Breast epithelium (tissue), 4 donors: ENCODE data around the gene OXLD1. TPM values are rescaled to one million over a fixed set of nuclear protein-coding genes. Genes with fewer than 3 reads are reported as not detected.

ENCODE experiments used
- DNase-seq, 2 donors: peaks; one replicate each; pipeline ENCODE4 v3.0.0-alpha.2; 2019; ENCODE audit warnings: low spot score in 2 of 2
- H3K27ac ChIP-seq, 2 donors: fragments of 200-600 bp; sonication (generic) in 1 of 2; one replicate each; pipeline ENCODE4 v1.5.1; 2016 to 2019; ENCODE audit warnings: mild to moderate bottlenecking in 1 of 2
- H3K27me3 ChIP-seq, 2 donors: fragments of 200-600 bp; sonication (generic) in 1 of 2; one replicate each; pipeline versions ENCODE4 v1.5.1 to v1.6.0; 2017 to 2019; ENCODE audit warnings: control low read depth in 1 of 2, mild to moderate bottlenecking in 1 of 2
- H3K36me3 ChIP-seq: fragments of 200-600 bp; one replicate; pipeline ENCODE4 v1.5.1; 2019
- H3K4me1 ChIP-seq, 2 donors: fragments of 200-600 bp; sonication (generic); one replicate each; pipeline ENCODE4 v1.5.1; 2016 to 2019; ENCODE audit warnings: control low read depth in 1 of 2
- H3K4me3 ChIP-seq, 3 donors: fragments of 200-600 bp; sonication (generic); 1 replicate in 2 of 3; 2 replicates in 1 of 3; pipeline ENCODE4 v1.5.1; 2016 to 2019; ENCODE audit warnings: mild to moderate bottlenecking in 3 of 3, moderate library complexity in 2 of 3
- H3K9me3 ChIP-seq, 2 donors: fragments of 200-600 bp; sonication (generic) in 1 of 2; one replicate each; pipeline ENCODE4 v1.5.1; 2016 to 2019; ENCODE audit warnings: control low read depth in 1 of 2
- POLR2A ChIP-seq: fragments of 450-650 bp; IDR thresholded peaks from one replicate; pipeline ENCODE4 v1.6.1; 2016; ENCODE audit warnings: antibody characterized with exemption, mild to moderate bottlenecking, moderate library complexity
- POLR2AphosphoS5 ChIP-seq, 3 donors: sonication (generic); formaldehyde crosslinking; IDR thresholded peaks; one replicate each; pipeline ENCODE4 v1.6.1; 2017; ENCODE audit warnings: antibody characterized with exemption in 3 of 3
- intact Hi-C: fragments of 100-400 bp; cut with DNase I; formaldehyde crosslinking; loops from one replicate; pipeline ENCODE4 v1.15.1; 2023; ENCODE audit warnings: low total_unique reads
- total RNA-seq, 3 donors: library from RNA; depleted of rRNA; stranded (reverse); fragments of >200 nt; gene quantifications; one replicate each; pipeline ENCODE4 v1.1.0, GENCODE V29; 2016
- TF ChIP-seq, protein P1 (sequence below), 3 donors: fragments of 450-650 bp; IDR thresholded peaks; one replicate each; pipeline ENCODE4 v1.5.1; 2016 to 2017; ENCODE audit warnings: antibody characterized with exemption in 3 of 3, mild to moderate bottlenecking in 3 of 3, moderate library complexity in 3 of 3

Gene OXLD1
- total RNA-seq, 3 donors from 2014 or later = 34.4 to 43.6 (median 42.6) TPM

DNA sequence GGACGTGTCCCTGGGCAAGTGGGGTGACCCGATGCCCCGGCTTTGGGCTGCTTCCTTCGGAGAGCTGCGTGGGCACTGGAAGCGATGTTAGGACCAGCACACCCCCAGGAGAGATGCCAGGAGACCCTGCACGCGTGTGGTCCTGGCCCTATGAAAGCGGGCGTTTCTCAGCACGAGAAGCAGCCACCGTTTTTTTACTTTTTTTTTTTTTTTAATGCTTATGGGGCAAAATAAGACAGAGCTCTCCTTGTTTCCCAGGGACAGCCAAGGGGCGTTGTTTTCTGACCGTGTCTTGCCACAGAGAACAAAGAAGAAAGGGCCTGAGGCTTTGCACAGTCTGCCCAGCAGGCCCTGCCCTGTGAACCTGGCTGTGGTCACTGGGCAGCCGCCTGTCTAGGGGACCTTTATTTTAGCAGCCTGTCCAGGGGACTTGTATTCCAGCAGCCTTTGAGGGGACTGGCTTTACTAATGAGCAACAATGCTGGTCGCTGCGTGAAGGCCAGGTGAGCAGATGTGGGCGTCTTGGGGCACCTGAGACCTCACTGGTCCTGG is 46.7 kb upstream of the OXLD1 start:
- no peak for TF ChIP-seq POLR2AphosphoS5 (IDR thresholded peaks at IDR 0.05)
- TF ChIP-seq, protein P1, sequence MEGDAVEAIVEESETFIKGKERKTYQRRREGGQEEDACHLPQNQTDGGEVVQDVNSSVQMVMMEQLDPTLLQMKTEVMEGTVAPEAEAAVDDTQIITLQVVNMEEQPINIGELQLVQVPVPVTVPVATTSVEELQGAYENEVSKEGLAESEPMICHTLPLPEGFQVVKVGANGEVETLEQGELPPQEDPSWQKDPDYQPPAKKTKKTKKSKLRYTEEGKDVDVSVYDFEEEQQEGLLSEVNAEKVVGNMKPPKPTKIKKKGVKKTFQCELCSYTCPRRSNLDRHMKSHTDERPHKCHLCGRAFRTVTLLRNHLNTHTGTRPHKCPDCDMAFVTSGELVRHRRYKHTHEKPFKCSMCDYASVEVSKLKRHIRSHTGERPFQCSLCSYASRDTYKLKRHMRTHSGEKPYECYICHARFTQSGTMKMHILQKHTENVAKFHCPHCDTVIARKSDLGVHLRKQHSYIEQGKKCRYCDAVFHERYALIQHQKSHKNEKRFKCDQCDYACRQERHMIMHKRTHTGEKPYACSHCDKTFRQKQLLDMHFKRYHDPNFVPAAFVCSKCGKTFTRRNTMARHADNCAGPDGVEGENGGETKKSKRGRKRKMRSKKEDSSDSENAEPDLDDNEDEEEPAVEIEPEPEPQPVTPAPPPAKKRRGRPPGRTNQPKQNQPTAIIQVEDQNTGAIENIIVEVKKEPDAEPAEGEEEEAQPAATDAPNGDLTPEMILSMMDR (IDR thresholded peaks at IDR 0.05) = no peak
- TF ChIP-seq POLR2A = no peak
- Histone ChIP-seq H3K36me3 (no peaks in the 10 kb centered on the region), H3K27ac (peak overlapping the region; percentile 40 to 71), H3K9me3 (no peaks in the 10 kb centered on the region), H3K27me3 (no peaks in the 10 kb centered on the region), H3K4me3 (peak overlapping the region; percentile 79 to 94 (median 80)), H3K4me1 (peaks cover 11 to 19% of the 10 kb centered on the region in 2 donors)
- intact Hi-C loops = no loop called here
- DNase-seq = no peak

DNA sequence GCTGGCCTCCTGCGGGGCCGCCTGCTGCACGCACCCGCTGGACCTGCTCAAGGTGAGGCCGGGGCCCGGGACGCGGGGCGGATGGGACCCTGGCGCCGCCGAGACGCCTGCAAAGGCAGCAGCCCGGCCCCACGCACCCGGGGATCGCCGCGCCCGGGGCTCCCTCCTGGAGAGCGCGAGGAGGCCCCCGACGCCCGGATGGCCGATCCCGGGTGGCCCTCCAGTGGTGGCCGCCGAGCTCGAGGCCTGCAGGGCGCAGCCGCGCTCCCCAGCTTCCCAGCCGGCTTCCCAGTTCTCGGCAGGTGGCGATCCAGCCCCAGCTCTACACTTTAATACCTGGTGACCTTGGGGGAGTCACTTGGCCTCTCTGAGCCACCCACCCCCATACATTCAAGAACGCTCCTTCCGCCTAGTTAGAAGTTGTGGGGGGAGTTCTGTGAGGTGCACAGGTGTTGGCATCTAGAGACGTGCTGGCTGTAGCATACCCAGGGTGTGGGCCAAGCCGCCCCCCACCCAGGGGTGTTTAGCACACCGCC is 46.1 kb upstream of the OXLD1 start:
- TF ChIP-seq POLR2AphosphoS5 (IDR thresholded peaks at IDR 0.05) = no peak
- TF ChIP-seq POLR2A = no peak
- TF ChIP-seq, protein P1 (IDR thresholded peaks at IDR 0.05) = no peak
- Histone ChIP-seq H3K27me3 (no peaks in the 10 kb centered on the region), H3K4me3 (peak overlapping the region; percentile 79 to 94 (median 80)), H3K4me1 (peaks cover 11 to 19% of the 10 kb centered on the region in 2 donors), H3K27ac (peak overlapping the region; percentile 40 to 71), H3K36me3 (no peaks in the 10 kb centered on the region), H3K9me3 (no peaks in the 10 kb centered on the region)
- no peak for DNase-seq
- intact Hi-C loops = no loop called here

DNA sequence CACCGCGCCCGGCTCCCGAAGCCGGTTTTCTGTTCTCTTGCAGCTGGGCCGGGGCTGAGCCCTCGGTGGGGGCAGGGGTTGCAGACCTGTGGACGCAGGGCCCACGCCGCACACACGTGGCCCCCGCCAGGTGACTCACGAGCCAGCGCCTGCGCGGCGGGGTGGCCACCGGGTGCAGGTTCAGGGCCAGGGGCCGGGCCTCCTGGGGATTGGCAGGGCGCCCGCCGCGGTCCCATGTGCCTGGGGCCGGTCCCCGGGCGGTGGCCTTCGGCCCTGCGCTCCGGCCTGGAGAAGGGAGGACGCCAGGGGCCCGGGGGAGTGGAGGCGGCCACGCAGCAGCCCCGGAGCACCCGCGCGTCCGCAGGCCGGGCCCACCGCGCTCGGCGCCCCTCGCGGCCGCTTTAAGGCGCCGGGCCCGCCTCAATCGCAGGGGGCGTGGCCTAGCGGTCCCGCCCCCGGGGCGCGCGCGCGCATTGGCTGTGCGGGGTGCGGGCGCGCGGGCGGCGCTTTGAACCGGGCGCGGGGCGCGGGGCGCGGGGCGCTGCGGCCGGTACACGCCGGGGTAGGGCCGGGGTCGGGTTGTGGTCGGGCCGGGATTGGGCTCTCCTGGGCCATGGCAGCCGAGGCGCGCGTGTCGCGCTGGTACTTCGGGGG is 45.5 kb upstream of the OXLD1 start, which contains the start of gene SLC25A10:
SLC25A10 (plus strand) TSS at position 471 of the 654 bp plus-strand sequence; CDS start at position 614, 143 bp downstream.
- H3K4me1 ChIP-seq = peaks cover 11 to 19% of the 10 kb centered on the region in 2 donors
- TF ChIP-seq, protein P1 (IDR thresholded peaks at IDR 0.05) = peak in 1 of 3 donors; percentile 51
- no peak for TF ChIP-seq POLR2AphosphoS5 (IDR thresholded peaks at IDR 0.05)
- peak within 1 kb of the TSS; percentile 42 to 71 for H3K27ac ChIP-seq
- no peaks in the 10 kb centered on the region for H3K27me3 ChIP-seq
- intact Hi-C loops = no loop called here
- no peaks in the 10 kb centered on the region for H3K9me3 ChIP-seq
- peak; percentile 55 to 72 for DNase-seq
- H3K4me3 ChIP-seq = peak within 1 kb of the TSS; percentile 79 to 94 (median 80)
- H3K36me3 ChIP-seq = no peaks in the 10 kb centered on the region

DNA sequence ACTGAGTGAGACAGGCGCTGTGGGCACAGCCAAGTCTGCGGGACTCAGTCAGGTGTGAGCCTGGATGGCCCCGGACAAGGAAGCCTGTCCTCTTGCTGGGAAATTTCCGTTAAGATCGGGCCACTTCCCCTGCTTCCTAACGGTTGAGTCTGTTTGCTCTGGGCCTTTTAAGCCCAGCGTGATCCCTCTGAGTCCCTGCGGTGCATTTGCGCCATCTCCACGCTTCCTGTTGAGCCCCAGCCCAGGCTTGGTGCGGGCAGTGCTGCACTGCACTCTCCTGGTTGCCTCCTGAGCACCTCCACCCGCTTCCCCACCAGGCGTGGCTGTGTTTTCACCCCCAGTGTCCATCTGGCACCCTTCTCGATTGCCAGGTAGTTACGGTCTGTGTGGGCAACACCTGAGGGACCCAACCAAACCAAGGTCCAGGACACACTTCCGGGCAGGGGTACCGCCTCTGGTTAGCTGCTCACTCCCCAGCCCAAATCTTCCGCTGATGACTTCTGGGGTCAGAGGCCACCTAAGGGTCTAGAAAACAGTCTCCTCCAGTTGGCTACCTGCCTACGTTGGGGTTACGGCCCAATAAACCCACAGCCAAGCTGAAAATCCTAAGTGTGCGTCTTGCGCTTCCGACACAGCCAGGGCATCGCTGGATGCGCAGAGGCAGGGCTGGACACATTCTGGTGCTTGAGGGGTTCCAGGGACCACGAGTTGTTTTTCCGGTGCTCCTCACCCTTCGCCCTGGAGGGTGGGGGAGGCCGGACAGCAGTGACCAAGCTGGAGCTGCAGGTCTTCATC is 44.3 kb upstream of the OXLD1 start:
- Histone ChIP-seq H3K4me1 (peaks cover 11 to 19% of the 10 kb centered on the region in 2 donors), H3K4me3 (peak overlapping the region in 2 of 3 donors; percentile 79 to 94), H3K27ac (no peak overlapping the region), H3K36me3 (no peaks in the 10 kb centered on the region), H3K9me3 (no peaks in the 10 kb centered on the region), H3K27me3 (no peaks in the 10 kb centered on the region)
- no peak for DNase-seq
- intact Hi-C loops = no loop called here
- no peak for TF ChIP-seq POLR2A
- TF ChIP-seq, protein P1 (IDR thresholded peaks at IDR 0.05) = no peak
- TF ChIP-seq POLR2AphosphoS5 (IDR thresholded peaks at IDR 0.05) = no peak
